Osteoblast (primary cell): Measurements from ENCODE around the gene PSG4. TPM values are rescaled to one million over a fixed set of nuclear protein-coding genes. Genes with fewer than 3 reads are reported as not detected.
A peak's percentile ranks its signal among the peaks of the same experiment; 100 is the strongest.
"Not testable (repeated sequence)": the region's sequence is repeated elsewhere in the genome, so short reads cannot be mapped to it uniquely, and the experiment has no call there.

ENCODE experiments used
- DNase-seq: peaks from one replicate; pipeline ENCODE4 v3.0.0; 2011; ENCODE audit warnings: low spot score, mixed read lengths; ENCODE audit not compliant: insufficient read length; ENCODE audit errors: missing footprints
- H2AFZ ChIP-seq: 2 replicates; pipeline ENCODE4 v1.6.0; 2011; ENCODE audit warnings: mild to moderate bottlenecking, low read length
- H3K27ac ChIP-seq: 2 replicates; pipeline ENCODE4 v1.5.1; 2011; ENCODE audit warnings: mild to moderate bottlenecking, low read depth, low read length, moderate library complexity
- H3K27me3 ChIP-seq: 2 replicates; pipeline ENCODE4 v1.6.0; 2012; ENCODE audit warnings: mild to moderate bottlenecking, control low read depth, inconsistent platforms, low read length, moderate library complexity; ENCODE audit not compliant: insufficient read depth
- H3K36me3 ChIP-seq: 2 replicates; pipeline ENCODE4 v1.5.1; 2011; ENCODE audit warnings: mild to moderate bottlenecking, low read length, control low read depth, moderate library complexity; ENCODE audit not compliant: insufficient read depth
- H3K4me1 ChIP-seq: 2 replicates; pipeline ENCODE4 v1.5.1; 2011; ENCODE audit warnings: mild to moderate bottlenecking, low read length, control low read depth, moderate library complexity; ENCODE audit not compliant: insufficient read depth
- H3K4me2 ChIP-seq: 2 replicates; pipeline ENCODE4 v1.6.0; 2011; ENCODE audit warnings: mild to moderate bottlenecking, low read length; ENCODE audit not compliant: insufficient read depth
- H3K4me3 ChIP-seq: fragments of 200-600 bp; sonication (generic); 3 replicates; pipeline ENCODE4 v1.5.1; 2012; ENCODE audit warnings: mild to moderate bottlenecking, low read length, inconsistent platforms; ENCODE audit not compliant: insufficient read depth
- H3K79me2 ChIP-seq: 2 replicates; pipeline ENCODE4 v1.6.0; 2012; ENCODE audit warnings: mild to moderate bottlenecking, low read length, control low read depth, inconsistent platforms; ENCODE audit not compliant: insufficient read depth
- H3K9me3 ChIP-seq: 2 replicates; pipeline ENCODE4 v1.5.1; 2011; ENCODE audit warnings: low read depth, low read length, control low read depth
- H4K20me1 ChIP-seq: 2 replicates; pipeline ENCODE4 v1.6.0; 2012; ENCODE audit warnings: mild to moderate bottlenecking, low read length, control low read depth; ENCODE audit not compliant: insufficient read depth
- CTCF ChIP-seq: IDR thresholded peaks from 2 replicates; pipeline ENCODE4 v1.5.1; 2011; ENCODE audit warnings: mild to moderate bottlenecking, low read depth, low read length, moderate library complexity; ENCODE audit errors: extremely low read depth
- total RNA-seq: library from RNA; depleted of rRNA; stranded (reverse); fragments of >200 nt; gene quantifications from 2 replicates; pipeline ENCODE4 v1.2.3, GENCODE V29; 2012

Gene PSG4
- total RNA-seq, 1 donor, result 1.1 TPM

DNA sequence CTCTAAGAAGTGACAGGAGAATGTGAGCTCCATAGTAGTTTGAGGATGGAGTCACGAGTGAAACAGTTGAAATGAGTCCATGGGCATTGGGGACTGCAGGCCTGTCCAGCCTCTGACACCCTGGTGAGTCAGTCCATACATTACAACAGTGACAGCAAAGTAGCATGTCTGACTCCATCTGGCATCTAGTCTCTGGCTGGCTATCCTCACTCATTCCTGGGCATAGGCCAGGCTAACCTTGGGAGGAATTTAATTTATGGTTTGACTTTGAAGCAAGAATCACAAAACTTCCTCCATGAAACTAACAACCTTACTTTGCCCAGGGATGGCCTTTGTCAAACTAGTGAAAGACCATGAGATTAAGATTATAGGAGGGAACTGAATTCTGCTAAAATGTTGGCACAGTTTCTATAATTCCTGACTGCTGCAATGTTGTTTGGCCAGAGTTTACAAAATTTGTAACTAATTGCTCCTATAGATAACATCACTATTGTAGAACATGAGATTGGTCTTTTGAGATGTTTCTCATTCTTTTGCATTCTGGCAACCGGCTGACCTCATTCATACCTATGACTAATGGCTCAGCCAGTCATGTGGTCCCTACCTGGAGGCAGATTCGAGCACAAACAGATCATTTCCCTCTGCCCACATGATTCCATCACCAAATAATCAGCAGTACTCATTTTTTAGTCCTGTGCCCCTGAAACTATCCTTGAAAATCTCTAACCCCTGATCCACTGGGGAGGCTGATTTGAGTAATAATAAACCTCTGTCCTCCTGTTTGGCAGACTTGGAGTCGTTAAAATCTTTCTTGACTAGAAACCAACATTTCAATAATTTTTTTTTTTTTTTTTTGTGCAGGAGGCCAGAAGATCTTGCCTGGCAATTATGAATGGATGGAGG lies 23.3 kb downstream of the PSG4 start:
- Histone ChIP-seq H3K4me2 (peak overlapping the region; percentile 37), H3K4me1 (peaks cover 30% of the 10 kb centered on the region), H3K27ac (peak overlapping the region; percentile 95)
- not testable (repeated sequence) for H3K79me2 ChIP-seq, H3K4me3 ChIP-seq, H3K36me3 ChIP-seq, H3K27me3 ChIP-seq, H4K20me1 ChIP-seq, H3K9me3 ChIP-seq, H2AFZ ChIP-seq
- peak; percentile 5 for DNase-seq

DNA sequence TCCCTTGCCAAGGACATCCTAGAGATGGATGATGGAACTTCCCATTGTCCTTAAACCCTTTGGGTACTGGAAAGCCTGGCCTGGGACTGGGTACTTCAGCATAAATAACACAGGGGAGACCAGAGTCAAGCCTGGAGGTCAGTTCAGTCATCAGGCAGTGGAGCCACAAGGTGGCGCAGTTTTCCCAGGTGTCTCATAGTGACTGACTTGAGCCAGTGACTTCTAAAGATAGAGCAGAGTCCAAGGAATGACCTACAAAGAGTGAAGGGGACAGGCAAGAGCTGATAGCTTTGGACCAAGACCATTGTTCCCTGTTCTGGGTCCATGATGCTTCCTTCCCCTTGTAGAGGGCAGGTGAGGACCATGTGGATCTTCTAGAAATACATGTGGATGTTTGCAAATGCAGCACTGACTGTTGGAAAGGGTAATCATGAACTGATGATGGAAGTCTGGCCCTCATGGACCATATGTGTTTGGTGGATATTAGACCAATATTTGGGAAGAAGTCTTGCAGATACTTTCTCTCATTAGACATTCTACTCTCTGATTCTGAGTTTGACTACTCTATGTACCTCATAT lies 25.8 kb downstream of the PSG4 start:
- not testable (repeated sequence) for H3K4me2 ChIP-seq, H4K20me1 ChIP-seq, H3K27ac ChIP-seq, H2AFZ ChIP-seq, DNase-seq, H3K36me3 ChIP-seq, H3K9me3 ChIP-seq, H3K27me3 ChIP-seq, H3K4me3 ChIP-seq, H3K79me2 ChIP-seq
- peak; percentile 25 for TF ChIP-seq CTCF
- peaks cover 27% of the 10 kb centered on the region for H3K4me1 ChIP-seq

DNA sequence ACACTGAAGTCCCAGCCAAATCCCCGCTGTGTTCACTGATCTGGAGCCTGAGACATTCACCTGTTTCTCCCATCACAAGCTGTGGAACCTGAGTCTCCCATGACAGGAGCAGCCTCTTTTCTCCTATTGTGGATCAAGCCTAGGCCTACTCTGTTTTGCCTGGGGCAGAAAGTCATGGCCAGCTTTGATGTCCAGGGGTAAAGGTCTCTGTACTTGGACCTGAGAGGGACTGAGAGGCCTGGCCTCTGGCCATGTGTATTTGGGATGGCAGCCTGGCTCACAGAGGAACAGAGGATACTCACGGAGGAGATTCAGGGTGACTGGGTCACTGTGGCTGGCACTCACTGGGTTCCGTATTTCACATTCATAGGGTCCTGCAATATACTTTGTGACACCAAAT lies 26.9 kb downstream of the PSG4 start:
- not testable (repeated sequence) for H3K36me3 ChIP-seq, H3K27ac ChIP-seq, H3K27me3 ChIP-seq, H3K9me3 ChIP-seq, H4K20me1 ChIP-seq, H3K4me3 ChIP-seq, DNase-seq, H3K79me2 ChIP-seq, H2AFZ ChIP-seq, H3K4me2 ChIP-seq
- H3K4me1 ChIP-seq, result peaks cover 22% of the 10 kb centered on the region

GRCh38 chr19:43165906-43166305 lies 39.5 kb downstream of the PSG4 start:
- H3K4me1 ChIP-seq, H3K27me3 ChIP-seq, DNase-seq, H3K36me3 ChIP-seq, H3K9me3 ChIP-seq, H2AFZ ChIP-seq, H3K79me2 ChIP-seq, H3K27ac ChIP-seq, H3K4me3 ChIP-seq, H4K20me1 ChIP-seq, H3K4me2 ChIP-seq: not testable (repeated sequence)

- not testable (repeated sequence) for H3K27me3 ChIP-seq, H3K27ac ChIP-seq, H3K4me1 ChIP-seq, H3K79me2 ChIP-seq, H3K4me3 ChIP-seq, H3K4me2 ChIP-seq, H3K9me3 ChIP-seq, H2AFZ ChIP-seq, H3K36me3 ChIP-seq, DNase-seq, H4K20me1 ChIP-seq
Measured at GRCh38 chr19:43163135-43163534, 42.3 kb downstream of the PSG4 start.

- H3K27me3 ChIP-seq, H2AFZ ChIP-seq, H3K4me2 ChIP-seq, H4K20me1 ChIP-seq, DNase-seq, H3K4me1 ChIP-seq, H3K4me3 ChIP-seq, H3K36me3 ChIP-seq, H3K9me3 ChIP-seq, H3K79me2 ChIP-seq, H3K27ac ChIP-seq: not testable (repeated sequence)
Measured at GRCh38 chr19:43162261-43162660, 43.2 kb downstream of the PSG4 start.
